GM12873 (cell line): Measurements from ENCODE around the gene SLC27A2.

Source experiments
- CTCF ChIP-seq: IDR thresholded peaks from 2 replicates; pipeline ENCODE4 v1.5.1; 2012; ENCODE audit warnings: low read depth, mild to moderate bottlenecking, moderate library complexity, low read length, control low read depth; ENCODE audit not compliant: insufficient read depth; ENCODE audit errors: missing control alignments

Gene SLC27A2

DNA sequence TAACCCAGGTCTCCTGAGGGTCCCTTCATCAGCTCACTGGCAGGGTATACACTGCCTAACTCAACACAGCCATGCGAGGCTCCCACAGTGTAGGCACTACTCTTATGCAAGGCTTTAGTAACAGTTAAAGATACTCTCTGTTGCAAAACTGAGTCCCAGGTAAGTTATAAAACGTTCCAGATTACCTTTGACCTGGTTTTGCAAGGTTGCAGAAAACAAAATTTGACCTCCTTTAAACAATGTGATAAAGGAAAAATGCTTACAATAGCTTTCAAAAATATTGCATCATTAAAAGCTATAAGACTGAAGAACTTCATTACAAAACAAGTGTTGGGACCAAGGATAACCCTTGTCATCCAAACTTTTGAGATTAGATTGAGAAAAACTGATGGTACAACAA is 5.5 kb downstream of the SLC27A2 start:
- no peak for TF ChIP-seq CTCF

- no peak for TF ChIP-seq CTCF
Measured at GRCh38 chr15:50187997-50188396, 6.0 kb downstream of the SLC27A2 start.

DNA sequence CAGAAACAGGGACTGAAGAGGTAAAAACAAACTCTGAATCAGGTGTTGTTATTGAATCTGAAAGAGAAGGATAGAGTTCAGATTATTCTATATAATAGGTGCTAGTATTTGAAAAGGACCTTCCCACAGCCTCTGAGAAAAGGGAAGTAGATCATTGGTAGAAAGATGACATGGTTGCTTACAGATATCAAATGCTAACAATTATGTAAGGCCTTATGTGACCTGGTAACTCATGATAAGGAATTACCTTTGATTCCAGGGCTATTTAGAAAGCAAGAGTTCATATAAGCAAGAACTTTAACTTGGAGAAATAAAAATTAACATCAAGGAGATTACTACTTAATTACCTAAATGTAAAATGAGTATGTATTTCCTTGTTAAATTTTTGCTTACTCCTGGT is 7.6 kb downstream of the SLC27A2 start:
- TF ChIP-seq CTCF = no peak

- TF ChIP-seq CTCF = no peak
Measured at GRCh38 chr15:50190166-50190570, 8.2 kb downstream of the SLC27A2 start.

DNA sequence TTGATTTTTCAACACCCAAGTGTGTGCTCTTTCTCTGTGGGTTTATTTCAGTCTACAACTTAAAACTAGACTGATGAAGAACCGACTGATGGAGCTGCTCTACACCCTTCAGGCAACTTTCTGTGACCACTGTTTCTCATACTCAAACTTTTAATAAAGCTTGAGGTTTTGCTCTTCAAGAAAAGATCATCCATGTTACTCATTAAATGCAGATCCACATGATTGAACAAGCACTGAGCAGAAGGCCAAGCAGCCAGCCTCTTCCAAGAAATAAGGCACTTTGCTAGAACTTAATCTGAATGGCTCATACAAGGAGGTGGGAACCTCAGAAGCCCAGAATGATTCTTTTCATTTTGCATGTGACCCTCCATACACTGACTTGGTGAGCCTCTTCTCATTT is 8.7 kb downstream of the SLC27A2 start:
- no peak for TF ChIP-seq CTCF

DNA sequence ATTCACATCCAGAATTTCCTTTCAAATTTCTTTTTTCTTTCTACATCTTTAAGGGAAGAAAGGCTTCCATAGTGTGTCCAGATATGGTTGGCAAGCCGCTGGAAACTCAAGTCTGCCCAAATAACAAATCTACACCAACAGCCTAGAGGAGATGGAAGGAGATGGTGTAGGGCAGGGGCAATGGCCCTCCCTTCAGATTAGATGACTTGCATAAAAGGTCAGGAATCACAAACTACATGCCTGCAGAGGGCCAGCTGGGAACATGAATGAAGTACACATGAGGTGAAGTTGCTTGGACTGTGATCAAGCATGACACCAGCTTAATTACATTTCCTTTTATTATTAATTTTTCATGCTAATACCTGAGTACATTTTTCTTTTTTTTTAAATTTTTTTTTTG is 10.2 kb downstream of the SLC27A2 start:
- TF ChIP-seq CTCF = no peak

DNA sequence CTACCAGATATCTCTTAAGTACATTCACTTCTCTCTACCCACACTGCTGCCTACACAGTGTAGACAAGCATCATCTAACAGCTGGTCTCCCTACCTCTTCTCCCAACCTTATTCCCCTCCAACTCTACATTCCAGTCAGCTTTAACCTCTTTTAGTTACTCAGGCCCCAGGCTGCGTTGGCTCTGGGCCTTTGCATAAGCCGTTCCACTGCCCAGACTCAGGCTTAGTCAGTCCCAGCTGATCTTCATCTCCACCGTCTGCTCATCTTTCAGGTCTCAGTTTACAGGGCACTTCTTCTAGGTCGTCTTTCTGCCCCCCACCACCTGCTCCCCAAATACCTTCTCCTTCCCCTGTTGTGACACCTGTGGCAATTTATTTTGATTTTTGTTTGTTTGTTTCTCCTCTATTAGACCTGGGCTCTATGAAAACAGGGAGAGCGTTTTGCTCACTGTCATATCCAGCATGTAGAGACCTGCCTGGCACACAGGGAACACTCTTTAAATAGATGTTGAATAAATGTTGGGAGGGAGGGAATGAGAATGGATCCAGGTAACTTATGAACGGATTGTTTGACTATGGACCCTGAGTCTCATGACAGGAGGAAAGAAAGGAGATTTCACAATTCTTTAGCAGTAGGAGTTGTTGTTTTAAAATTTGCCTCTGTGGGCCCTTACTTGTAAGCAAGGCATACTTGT is 11.1 kb downstream of the SLC27A2 start:
- TF ChIP-seq CTCF = no peak

GRCh38 chr15:50202003-50202402 is 20.0 kb downstream of the SLC27A2 start:
- no peak for TF ChIP-seq CTCF
